HG02623 (cell line): Measurements from ENCODE around the gene KANSL3.
"Not testable (repeated sequence)": the region's sequence is repeated elsewhere in the genome, so short reads cannot be mapped to it uniquely, and the experiment has no call there.

Source experiments
- ATAC-seq: cut with Tn5 transposase; IDR thresholded peaks from one replicate; pipeline ENCODE4 v1.9.1; 2021; ENCODE audit warnings: moderate library complexity; ENCODE audit not compliant: unreplicated experiment

Gene KANSL3

DNA sequence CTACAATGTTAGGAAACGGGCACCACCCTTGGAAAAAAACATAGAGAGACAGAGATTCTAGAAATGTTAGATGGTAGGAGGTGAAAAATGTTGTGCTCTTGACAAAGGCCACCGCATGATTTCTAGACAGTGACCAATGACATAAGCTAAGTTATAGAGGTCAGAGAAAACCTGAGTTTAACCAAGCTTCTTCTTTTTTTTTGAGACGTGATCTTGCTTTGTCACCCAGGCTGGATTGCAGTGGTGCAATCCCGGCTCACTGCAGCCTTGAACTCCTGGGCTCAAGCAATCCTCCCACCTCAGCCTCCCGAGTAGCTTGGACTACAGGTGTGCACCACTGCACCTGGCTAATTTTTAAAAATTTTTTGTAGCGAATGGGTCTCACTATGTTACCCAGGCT, 17.4 kb upstream of the KANSL3 start:
- no peak for ATAC-seq

DNA sequence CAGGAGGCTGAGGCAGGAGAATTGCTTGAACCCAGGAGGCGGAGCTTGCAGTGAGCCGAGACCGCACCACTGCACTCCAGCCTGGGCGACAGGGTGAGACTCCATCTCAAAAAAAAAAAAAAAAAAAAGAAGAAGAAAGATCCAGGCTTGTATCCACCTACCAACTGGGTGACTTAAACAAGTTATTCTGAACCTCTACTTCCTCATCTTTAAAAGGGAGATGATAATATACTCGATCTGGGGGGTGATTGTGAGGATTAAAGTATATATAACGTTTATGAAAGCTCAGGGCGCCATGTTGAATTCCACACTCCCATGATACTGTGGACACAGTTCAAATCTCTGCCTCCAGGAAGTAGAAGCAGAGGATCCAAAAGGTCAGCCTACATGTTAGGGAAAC, 16.7 kb upstream of the KANSL3 start:
- not testable (repeated sequence) for ATAC-seq

DNA sequence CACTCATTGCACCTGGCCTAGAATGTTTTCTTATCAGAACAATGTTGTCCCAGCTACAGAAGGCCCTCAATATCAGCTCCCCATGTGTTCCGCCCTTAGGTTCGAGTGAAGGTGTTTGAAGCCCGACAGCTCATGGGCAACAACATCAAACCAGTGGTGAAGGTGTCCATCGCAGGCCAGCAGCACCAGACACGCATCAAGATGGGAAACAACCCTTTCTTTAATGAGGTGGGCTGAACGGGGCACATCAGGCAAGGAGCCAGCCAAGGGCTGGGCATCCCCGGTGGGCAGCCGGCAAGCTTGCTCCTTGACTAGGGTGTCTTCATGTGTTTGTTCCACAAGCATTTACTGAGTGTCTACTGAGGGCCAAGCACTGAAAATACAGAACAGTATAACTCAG, 13.7 kb upstream of the KANSL3 start:
- ATAC-seq = no peak

DNA sequence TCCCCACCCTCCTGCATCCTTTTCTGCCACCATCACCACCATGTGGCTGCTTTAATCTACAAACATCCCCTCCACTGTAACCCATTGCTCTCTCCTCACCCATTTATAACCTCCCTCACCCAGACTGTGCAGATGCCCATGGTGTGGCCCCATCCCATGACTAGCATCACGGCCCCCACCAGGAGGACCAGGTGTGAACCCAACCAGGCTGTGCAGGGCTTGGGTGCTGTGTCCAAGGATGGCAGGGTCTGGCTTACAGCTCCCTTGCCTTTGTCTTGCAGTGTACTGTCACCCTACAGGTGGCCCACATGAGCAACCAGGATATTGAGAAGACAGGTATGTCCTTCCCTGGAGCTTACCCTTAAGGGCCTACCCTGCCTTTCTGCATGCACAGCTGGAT, 11.2 kb upstream of the KANSL3 start:
- ATAC-seq = no peak

DNA sequence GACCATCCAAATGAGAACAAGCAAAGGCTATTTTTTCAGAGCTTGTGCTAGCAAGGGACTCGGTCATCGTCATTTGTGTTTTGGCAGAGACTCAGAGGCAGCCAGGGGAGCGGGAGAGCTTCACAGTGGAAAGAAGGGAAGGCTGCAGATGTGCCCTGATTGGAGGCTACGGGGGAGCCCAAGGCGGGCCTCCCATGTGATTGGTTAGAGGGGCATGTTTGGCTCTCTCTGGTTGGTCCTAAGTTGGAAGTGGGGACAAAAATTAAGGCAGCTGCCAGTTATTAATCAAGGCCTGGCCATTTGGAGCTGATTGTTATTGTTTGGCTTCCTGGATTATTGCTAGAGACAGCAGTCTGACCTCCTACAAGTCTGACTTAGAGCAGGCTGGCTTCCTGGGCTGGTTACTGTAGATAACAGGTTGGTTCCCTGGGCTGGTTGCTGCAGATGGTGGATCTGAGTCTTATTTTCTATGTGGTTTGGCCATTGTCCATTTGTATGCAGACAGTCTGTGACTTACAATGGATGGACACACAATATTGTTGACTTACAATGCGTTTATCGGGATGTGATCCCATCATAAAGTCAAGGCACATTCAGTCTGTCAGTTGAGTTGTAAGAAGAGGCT, 10.3 kb upstream of the KANSL3 start:
- ATAC-seq = no peak

DNA sequence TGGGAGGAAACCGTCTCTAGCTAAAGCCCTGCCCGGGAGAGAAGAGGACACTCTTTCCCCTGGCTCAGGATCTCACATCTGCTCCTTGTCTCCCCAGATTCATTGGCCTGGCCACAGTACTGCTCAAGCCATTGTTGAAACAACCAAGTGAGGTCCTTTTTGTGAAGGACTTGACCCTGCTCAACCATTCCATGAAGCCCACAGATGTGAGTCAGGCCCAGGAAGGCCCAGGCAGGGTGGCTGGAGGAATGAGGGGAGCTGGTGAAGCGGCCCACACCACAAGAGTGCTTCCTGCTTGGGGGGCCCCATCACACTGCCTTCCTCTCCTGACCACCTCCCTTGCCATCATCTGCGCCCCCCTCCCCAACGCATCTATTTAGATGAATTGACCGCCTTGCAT, 9.6 kb upstream of the KANSL3 start:
- ATAC-seq = no peak

DNA sequence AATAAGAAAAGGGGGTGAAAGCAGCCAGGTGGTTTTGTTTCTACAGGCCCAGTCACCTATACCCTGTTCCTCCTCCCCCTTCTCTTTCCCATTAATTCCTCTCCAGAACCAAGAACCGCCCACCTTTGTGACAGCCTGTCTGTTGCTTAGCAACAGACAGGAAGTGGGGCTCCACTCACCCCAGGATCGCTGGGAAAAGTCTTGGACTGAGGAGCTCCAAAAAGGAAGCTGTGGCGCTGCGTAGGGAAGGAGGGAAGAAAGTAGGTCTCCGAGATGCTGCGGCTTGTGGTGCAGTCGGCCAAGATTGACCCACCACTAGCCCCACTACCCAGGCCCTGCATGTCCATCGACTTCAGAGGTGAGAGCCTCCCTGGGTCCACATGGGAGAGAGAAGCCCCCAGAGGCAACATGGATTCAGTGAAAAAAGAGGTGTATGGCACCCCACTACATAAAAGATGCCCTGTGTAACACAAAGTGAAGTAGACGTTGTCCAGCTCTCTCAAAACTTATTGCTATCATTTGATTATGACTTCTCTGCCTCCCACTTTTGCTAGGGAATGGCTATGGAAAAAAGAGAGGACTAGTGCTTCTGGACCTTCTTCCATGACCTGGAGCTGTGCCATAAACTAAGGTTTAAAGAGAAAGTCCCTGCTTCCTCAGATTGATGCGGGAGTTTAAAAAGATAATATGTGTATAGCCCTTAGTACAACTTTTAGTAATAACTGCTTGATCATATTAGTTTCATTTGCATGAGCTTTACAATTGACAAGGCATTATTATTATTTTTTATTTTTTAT, 4.7 kb upstream of the KANSL3 start, which contains the start of gene FER1L5:
TSS of gene FER1L5 (plus strand) at position 201 of the 797 bp plus-strand sequence. CDS start at position 274, 73 bp downstream.
- no peak for ATAC-seq

DNA sequence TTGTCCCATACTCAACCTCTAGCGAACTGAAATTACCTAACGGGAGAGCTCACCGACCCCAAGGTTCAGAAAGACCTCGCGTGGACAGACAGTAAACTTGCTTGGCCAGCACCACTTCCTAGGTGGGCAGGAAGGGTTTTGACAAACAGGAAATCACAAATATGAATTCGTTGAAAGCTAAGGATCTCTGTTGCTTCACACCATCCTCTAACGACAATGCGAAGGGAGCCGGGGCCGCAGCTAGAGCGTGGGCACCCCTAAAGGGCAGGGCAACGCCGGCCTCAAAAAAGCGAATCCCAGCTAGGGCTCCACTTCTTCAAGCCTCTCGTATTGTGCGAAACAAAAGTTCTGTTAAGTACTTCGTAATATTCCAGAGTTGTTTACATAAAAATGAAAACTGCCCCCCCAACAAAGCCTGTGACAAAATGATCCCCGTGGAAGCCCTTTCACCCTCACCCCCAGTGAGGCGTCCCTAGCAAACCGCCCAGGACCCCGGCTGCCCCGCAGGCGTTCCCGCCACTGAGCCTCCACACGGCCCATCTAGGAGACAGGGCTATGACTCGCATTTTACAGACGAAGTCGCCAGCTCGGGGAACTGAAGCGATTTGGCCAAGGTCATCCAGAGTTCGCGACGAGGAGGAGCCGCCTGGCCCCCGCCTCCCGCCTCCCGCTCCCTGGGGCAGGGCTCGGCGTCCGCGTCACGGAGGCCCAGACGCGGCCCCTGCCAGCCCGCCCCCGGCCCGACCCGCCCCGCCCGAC, 548 bp downstream of the KANSL3 start:
- peak; percentile 60 for ATAC-seq

DNA sequence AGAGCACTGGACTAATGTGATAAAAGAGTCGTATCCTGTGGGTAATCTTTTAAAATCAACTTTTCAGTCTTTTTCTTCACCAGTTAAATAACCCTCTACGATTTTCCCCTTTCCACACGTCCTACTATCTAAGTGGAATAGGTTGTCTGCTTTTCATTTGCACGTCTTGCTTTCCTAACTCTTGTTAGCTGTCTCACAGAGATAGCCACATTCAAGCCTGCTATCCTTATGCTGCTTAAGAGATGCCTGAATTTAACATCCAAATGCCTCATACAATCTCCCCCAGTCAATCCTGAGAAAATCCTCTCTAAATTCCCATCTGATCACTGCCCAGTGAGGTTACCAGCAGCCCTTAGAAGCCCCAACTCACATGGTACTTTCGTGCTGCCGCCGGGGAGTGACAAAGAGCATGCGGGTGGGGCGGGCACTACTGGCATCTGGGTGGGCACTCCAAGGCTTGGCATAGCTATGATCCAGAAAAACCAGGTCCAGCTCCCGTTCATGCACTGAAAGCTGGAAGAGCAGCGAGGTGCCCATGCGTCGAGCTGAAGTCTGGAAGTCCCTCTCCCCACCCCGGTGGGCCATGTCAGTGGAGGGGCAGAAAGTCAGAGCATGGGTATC, 1.5 kb downstream of the KANSL3 start:
- ATAC-seq = no peak

DNA sequence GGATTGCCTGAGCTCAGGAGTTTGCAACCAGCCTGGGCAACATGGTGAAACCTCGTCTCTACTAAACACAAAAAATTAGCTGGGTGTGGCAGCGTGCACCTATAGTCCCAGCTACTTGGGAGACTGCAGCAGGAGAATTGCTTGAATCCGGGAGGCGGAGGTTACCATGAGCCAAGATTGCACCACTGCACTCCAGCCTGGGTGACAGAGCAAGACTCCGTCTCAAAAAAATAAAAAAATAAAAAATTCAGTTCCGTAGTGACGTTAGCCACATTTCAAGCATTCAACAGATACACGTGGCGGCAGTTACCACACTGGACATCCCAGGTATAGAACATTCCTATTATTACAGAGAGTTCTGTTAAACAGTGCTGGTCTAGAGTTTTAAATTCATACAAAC, 4.5 kb downstream of the KANSL3 start:
- no peak for ATAC-seq

DNA sequence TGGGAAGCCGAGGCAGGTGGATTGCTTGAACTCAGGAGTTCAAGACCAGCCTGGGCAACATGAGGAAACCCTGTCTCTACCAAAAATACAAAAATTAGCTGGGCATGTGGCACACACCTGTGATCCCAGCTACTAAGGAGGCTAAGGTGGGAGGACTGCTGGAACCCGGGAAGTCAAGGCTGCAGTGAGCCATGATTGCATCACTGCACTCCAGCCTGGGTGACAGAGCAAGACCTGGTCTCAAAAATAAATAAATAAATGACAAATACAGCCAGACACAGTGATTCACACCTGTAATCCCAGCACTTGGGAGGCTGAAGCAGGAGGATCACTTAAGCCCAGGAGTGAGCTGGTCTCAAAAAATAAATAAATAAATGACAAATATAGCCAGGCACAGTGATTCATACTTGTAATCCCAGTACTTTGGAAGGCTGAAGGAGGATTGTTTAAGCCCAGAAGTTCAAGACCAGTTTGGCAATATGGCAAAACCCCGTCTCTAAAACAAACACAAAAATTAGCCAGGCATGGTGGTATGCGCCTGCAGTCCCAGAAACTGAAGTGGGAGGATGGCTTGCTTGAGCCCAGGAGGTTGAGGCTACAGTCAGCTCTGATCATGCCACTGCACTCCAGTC, 6.2 kb downstream of the KANSL3 start:
- no peak for ATAC-seq

DNA sequence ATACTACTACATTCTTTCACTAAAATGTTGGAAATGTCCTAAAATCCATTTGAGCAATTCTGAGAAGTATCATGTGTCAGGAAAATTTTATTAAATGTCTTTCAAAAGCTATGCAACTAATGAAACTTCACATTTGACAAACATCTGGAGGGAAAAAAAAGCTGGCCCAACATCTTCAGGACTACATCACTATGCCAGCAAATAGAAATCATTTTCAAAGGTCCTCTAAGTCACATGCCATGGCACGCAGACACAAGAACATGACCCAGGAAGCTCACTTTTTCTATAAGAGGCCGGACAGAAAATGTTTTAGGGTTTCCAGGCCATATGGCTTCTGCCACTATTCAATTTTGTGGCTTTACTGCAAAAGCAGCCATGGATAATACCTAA, 11.6 kb downstream of the KANSL3 start:
- ATAC-seq = no peak

DNA sequence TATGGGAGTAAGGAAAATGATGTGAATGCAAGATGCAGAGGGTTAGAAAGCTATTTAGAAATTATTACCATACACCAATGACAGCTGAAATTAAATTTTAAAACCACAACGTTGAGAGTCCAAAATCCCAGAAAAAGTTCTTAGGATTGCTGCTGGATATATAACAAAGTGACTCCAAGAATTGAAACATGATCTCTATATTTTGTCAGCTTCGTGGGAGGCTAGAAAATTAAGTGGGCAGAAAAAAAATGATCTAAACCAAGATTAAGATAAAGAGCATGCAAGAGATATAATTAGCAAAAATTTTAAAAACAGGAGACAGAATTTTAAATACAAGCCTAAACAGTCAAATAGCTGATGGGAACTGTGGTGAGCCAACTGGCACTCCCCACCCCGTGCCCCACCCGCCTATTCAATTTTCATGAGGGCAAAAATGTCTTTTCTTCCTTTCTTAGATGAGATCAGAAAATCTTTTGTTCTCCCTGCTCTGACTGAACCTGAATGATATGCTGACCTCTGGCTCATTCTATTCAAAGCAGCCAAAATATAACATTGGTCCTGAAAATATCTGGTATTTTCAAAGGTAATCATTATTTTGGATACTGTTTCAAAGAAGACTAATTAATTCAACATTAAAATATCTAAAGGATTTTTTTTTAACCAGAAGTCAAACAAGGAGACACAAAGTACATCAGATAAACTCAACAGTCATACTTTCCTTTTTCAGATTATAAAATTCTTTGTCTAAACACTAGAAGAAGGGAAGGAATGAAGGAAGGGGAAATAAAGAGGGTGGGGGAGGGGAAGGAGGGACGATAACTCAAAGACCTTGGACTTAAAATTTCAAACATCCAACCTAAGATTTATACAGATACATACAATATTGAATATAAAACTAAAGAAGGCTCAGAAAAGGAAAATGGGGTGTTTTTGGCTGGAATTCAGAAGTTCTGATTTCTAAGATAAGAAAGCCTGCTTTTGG, 12.2 kb downstream of the KANSL3 start:
- no peak for ATAC-seq

DNA sequence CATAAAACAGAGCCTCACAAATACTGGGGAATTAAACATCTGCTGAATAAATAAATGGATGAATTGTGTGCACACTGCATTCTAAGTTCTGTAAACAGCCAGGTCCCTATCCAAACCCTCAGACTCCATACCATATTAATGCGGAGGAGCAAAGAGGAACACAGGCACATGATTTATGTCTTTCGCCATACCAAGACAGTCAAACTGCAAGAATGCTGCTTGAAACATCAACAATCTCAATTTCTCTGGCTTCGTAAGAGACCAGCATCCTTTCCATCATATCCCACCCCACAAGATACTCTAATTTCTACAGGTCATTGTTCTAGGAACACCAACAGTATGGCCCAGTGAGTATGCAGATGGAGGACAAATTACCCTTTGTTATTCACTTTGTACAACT, 15.0 kb downstream of the KANSL3 start:
- no peak for ATAC-seq

DNA sequence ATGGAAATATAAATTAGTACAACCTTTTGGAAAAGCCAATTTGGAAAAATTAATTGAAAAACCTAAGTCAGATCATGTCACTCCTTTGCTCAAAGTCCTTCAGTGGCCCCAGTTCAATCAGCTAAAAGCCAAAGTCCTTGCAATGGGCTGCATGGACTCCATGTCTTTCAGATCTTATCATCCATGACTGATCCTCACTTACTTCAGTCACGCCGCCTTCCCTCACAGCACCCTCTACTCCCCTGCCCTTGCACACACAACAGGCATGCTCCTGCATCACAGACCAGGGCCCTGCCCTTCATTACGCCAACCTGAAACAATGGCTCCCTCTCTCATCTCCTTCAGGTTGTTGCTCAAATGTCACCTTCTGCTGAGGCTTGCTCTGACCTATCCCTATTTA, 15.6 kb downstream of the KANSL3 start:
- no peak for ATAC-seq

DNA sequence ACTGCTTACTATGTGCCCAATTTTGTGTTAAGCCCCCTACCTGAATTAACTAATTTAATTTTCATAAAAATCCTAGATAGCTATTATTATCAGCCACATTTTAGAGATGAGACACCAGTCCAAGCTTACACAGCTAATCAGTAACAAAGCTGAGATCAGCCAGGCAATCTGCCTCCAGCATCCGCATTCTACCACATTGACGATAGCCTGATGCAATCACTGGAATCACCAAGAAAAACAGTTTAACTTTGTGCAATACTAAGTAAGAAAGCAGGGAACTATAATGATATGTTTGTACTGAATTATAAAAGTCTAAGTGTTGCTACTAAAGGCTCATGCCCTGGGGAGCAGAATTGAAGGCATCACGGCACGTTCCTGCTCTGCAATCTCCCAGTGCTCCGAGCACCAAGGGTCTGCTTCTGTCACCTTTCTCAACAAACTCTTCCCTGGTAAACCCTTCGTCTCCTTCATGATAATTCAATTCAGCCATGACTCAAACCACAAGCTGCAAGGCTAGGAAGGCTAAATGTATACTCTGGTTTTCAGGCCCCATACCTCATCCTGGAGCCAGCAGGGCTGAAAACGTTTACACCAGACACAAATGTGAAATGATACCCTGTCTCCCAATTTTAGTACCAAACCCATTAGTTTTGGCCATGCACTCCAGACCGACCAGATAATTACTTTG, 19.4 kb downstream of the KANSL3 start:
- no peak for ATAC-seq

DNA sequence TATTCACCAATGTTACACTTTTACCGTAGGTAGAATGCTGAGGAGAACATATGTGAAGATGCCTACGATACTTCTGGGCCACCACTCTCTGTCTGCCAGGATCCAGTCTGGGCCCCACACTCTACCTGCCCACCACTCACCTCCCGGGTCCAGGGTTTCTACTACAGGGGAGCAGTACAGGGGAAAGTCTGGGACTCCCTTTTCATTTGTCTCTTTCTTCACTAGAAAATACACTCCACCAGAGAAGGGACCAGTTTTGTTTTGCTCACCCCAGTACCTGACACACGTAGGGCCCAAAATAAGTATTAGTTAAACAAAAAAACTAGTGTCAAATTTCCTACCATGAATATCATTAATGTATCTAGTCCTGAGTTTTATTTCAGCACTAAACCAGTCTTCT, 21.1 kb downstream of the KANSL3 start:
- ATAC-seq = no peak

DNA sequence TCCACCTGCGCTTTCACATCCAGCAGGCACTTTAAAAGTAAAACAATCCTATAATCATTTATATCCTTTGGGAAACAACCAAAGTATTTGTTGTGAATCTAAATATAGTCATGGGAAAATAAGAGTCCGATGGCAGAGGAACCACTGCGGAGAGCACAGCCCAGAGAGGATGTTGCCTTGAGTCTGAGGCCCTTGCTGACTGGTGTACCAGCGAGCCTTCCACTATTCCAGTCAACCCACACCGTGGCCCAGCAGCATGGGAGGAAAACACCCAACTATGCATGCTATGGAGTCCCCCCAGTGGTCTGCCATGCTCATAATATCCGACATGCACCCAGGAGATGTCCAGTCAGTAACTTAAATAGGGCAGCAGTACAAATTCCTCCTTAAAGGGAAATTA, 21.6 kb downstream of the KANSL3 start:
- no peak for ATAC-seq

DNA sequence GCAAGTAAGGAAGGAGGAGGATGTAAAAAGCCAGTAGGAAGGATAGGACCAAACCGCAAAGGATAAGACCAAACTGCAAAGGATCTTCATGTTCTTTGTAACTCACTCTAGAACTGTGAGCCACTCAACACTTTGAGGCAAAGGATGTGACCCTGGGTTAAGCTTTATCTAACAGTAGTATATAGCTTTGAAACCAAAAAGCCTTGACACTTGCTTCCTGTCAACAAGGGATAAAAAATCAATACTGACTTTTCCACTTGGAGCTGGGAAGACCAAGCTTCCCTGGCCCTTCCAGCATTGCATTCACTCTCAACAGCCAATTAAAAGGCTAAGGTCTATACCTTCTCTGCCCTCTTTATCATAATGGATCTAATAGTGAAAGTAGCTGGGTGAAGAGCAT, 22.0 kb downstream of the KANSL3 start:
- ATAC-seq = no peak
